Endodermal cell (in vitro differentiated cells): Measurements from ENCODE around the gene SGMS1. TPM values are rescaled to one million over a fixed set of nuclear protein-coding genes. Genes with fewer than 3 reads are reported as not detected.

Experiments used
- DNase-seq: peaks from one replicate; pipeline ENCODE4 v3.0.0-alpha.2; 2017
- H3K27ac ChIP-seq: 2 replicates; pipeline ENCODE4 v1.5.1; 2013; ENCODE audit warnings: mild to moderate bottlenecking, low read depth, low read length, moderate library complexity
- H3K27me3 ChIP-seq: 2 replicates; pipeline ENCODE4 v1.6.1; 2013; ENCODE audit warnings: mild to moderate bottlenecking, low read length, moderate library complexity; ENCODE audit not compliant: insufficient read depth, control insufficient read depth, poor library complexity, severe bottlenecking
- H3K36me3 ChIP-seq: 2 replicates; pipeline ENCODE4 v1.7.0; 2013; ENCODE audit warnings: mild to moderate bottlenecking, low read length, moderate library complexity; ENCODE audit not compliant: control insufficient read depth, insufficient read depth
- H3K4me1 ChIP-seq: one replicate; pipeline ENCODE4 v1.7.0; 2013; ENCODE audit warnings: low read length; ENCODE audit not compliant: control insufficient read depth, insufficient read depth
- H3K4me3 ChIP-seq: 2 replicates; pipeline ENCODE4 v1.5.1; 2013; ENCODE audit warnings: mild to moderate bottlenecking, low read length, moderate library complexity
- H3K9ac ChIP-seq: 2 replicates; pipeline ENCODE4 v1.6.1; 2013; ENCODE audit warnings: mild to moderate bottlenecking, low read length, moderate library complexity; ENCODE audit not compliant: poor library complexity, severe bottlenecking; ENCODE audit errors: extremely low read depth
- H3K9me3 ChIP-seq: 2 replicates; pipeline ENCODE4 v1.6.1; 2013; ENCODE audit warnings: mild to moderate bottlenecking, low read length, moderate library complexity; ENCODE audit not compliant: control insufficient read depth
- H3K27ac Mint-ChIP-seq: 2 replicates; pipeline ENCODE4 v1.8.0; 2020; ENCODE audit warnings: mixed read lengths
- H3K27me3 Mint-ChIP-seq: 2 replicates; pipeline ENCODE4 v1.8.0; 2021; ENCODE audit warnings: mild to moderate bottlenecking, mixed read lengths; ENCODE audit not compliant: insufficient read depth
- H3K36me3 Mint-ChIP-seq: 2 replicates; pipeline ENCODE4 v1.8.0; 2020; ENCODE audit warnings: low read depth, mixed read lengths
- H3K4me1 Mint-ChIP-seq: 2 replicates; pipeline ENCODE4 v1.8.0; 2020; ENCODE audit warnings: mixed read lengths
- H3K4me3 Mint-ChIP-seq: 2 replicates; pipeline ENCODE4 v1.8.0; 2020; ENCODE audit warnings: mild to moderate bottlenecking, moderate library complexity, mixed read lengths
- H3K9me3 Mint-ChIP-seq: 2 replicates; pipeline ENCODE4 v1.8.0; 2020; ENCODE audit warnings: mild to moderate bottlenecking, mixed read lengths
- CTCF ChIP-seq: fragments of 200-600 bp; sonication (generic); conservative IDR thresholded peaks from 2 replicates; pipeline ENCODE4 v1.5.0; 2021; ENCODE audit warnings: antibody characterized with exemption, mild to moderate bottlenecking
- WGBS, 2 experiments: methylation state at CpG; one replicate each; pipeline versions ENCODE4 v1.1.5 to v1.1.7; 2013; ENCODE audit warnings: missing lambda C conversion rate in 2 of 2, mixed read lengths in 1 of 2; ENCODE audit not compliant: insufficient coverage in 1 of 2, insufficient read length in 1 of 2; 5-methylcytosine and 5-hydroxymethylcytosine counted together
- total RNA-seq, 2 donors: library from RNA; stranded (reverse); fragmentation: NEBNext Ultra II Directional in 1 of 2; extraction: Animal tissue kit (Norgen Biotek cat#: 25700) in 1 of 2; gene quantifications; 2 replicates in 1 of 2; 3 replicates in 1 of 2; pipeline ENCODE4 v1.2.1, GENCODE V29; 2021

SGMS1 gene
- total RNA-seq, 2 donors from 2014 or later, result 12.0 to 14.3 TPM

- Mint-ChIP-seq H3K9me3 (no peaks in the 10 kb centered on the region), H3K36me3 (no peaks in the 10 kb centered on the region), H3K27me3 (no peaks in the 10 kb centered on the region), H3K27ac (no peak overlapping the region), H3K4me1 (no peaks in the 10 kb centered on the region), H3K4me3 (no peak overlapping the region)
- Histone ChIP-seq H3K4me1 (no peaks in the 10 kb centered on the region), H3K9me3 (no peaks in the 10 kb centered on the region), H3K27me3 (no peaks in the 10 kb centered on the region), H3K4me3 (no peak overlapping the region), H3K9ac (no peak overlapping the region), H3K27ac (no peak overlapping the region), H3K36me3 (no peaks in the 10 kb centered on the region)
- TF ChIP-seq CTCF, result no peak
- WGBS, 2 experiments, result 83 to 88% methylated on average over 3 to 5 of the region's 5 CpGs
- DNase-seq, result no peak
Observed at GRCh38 chr10:50316695-50317648, 306.8 kb downstream of the SGMS1 start.

GRCh38 chr10:50316174-50316573 lies 307.6 kb downstream of the SGMS1 start:
- WGBS, 2 experiments, result 80 to 97% methylated on average over 3 of the region's 3 CpGs
- H3K27me3 Mint-ChIP-seq, result no peaks in the 10 kb centered on the region
- H3K4me1 ChIP-seq, result no peaks in the 10 kb centered on the region
- H3K36me3 Mint-ChIP-seq, result peaks cover 2% of the 10 kb centered on the region
- H3K4me1 Mint-ChIP-seq, result no peaks in the 10 kb centered on the region
- no peak overlapping the region for H3K9ac ChIP-seq
- H3K27ac Mint-ChIP-seq, result no peak overlapping the region
- no peak overlapping the region for H3K4me3 ChIP-seq
- no peaks in the 10 kb centered on the region for H3K9me3 Mint-ChIP-seq
- no peak for TF ChIP-seq CTCF
- H3K4me3 Mint-ChIP-seq, result no peak overlapping the region
- no peaks in the 10 kb centered on the region for H3K36me3 ChIP-seq
- no peaks in the 10 kb centered on the region for H3K9me3 ChIP-seq
- no peak overlapping the region for H3K27ac ChIP-seq
- no peak for DNase-seq
- H3K27me3 ChIP-seq, result no peaks in the 10 kb centered on the region

- no peak for TF ChIP-seq CTCF
- no peak for DNase-seq
- Mint-ChIP-seq H3K36me3 (peaks cover 6% of the 10 kb centered on the region), H3K4me3 (no peak overlapping the region), H3K27ac (no peak overlapping the region), H3K9me3 (no peaks in the 10 kb centered on the region), H3K4me1 (no peaks in the 10 kb centered on the region), H3K27me3 (no peaks in the 10 kb centered on the region)
- H3K4me3 ChIP-seq, result no peak overlapping the region
- no peak overlapping the region for H3K27ac ChIP-seq
- H3K36me3 ChIP-seq, result no peaks in the 10 kb centered on the region
- no peak overlapping the region for H3K9ac ChIP-seq
- H3K27me3 ChIP-seq, result no peaks in the 10 kb centered on the region
- H3K9me3 ChIP-seq, result no peaks in the 10 kb centered on the region
- H3K4me1 ChIP-seq, result no peaks in the 10 kb centered on the region
Observed at GRCh38 chr10:50315424-50315823, 308.3 kb downstream of the SGMS1 start.
